Activated naive CD4-positive, alpha-beta T cell treated with anti-CD3 and anti-CD28 coated beads, Interleukin-2, amount 50 U/mL, for 24 hours (primary cell): ENCODE data around the gene KLF7.
A peak's percentile ranks its signal among the peaks of the same experiment; 100 is the strongest.

Experiments used
- H3K27ac Mint-ChIP-seq: one replicate; pipeline ENCODE4 v1.8.0; 2021; ENCODE audit warnings: mild to moderate bottlenecking, mixed read lengths
- H3K27me3 Mint-ChIP-seq: one replicate; pipeline ENCODE4 v1.8.0; 2021; ENCODE audit warnings: mixed read lengths
- H3K36me3 Mint-ChIP-seq: one replicate; pipeline ENCODE4 v1.8.0; 2021; ENCODE audit warnings: mixed read lengths
- H3K4me1 Mint-ChIP-seq: one replicate; pipeline ENCODE4 v1.8.0; 2021; ENCODE audit warnings: mixed read lengths
- H3K4me3 Mint-ChIP-seq: one replicate; pipeline ENCODE4 v1.8.0; 2021; ENCODE audit warnings: mild to moderate bottlenecking, mixed read lengths
- H3K9me3 Mint-ChIP-seq: one replicate; pipeline ENCODE4 v1.8.0; 2021; ENCODE audit warnings: mixed read lengths

The KLF7 gene

DNA sequence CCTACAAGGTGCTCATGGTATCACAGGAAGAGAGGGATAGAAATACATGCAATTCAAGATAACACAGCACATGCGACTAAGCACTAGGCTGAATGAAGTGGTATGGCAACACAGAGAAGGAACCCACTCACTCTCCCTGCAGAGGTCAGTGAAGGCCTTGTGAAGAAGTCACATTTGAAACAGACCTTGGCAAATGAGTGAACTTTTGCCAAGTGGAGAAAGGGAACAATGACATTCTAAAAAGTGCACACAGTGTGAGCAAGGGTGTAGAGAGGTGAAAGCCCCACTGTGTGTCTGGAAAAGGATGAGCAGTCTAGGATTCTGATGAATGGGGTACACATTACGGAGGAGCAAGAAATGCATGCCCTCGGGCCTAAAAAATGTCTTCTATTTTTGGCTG, 23.3 kb downstream of the KLF7 start:
- Mint-ChIP-seq H3K36me3 (peaks cover 11% of the 10 kb centered on the region), H3K4me1 (peaks cover 96% of the 10 kb centered on the region), H3K27ac (peak overlapping the region; percentile 98), H3K9me3 (no peaks in the 10 kb centered on the region), H3K4me3 (peak overlapping the region; percentile 88), H3K27me3 (no peaks in the 10 kb centered on the region)

DNA sequence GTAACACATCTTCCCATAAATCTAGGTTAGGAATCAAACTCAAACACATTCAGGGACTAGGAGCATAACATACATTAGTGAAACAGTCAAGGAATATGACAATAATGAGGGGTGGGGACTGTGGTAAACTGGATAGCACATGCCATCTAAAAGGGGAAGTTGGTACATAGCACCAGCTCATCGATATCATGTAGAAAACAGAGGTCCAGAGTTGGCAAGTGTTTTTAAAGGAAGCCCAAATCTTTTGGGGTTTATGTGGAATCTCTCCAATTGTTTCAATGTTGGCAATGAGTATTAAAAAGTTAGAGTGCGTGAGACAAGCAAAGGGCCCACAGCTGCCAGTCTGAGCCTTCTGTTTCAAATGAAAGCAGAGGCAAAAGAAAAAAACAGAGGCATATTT, 24.4 kb downstream of the KLF7 start:
- no peak overlapping the region for H3K4me3 Mint-ChIP-seq
- no peaks in the 10 kb centered on the region for H3K27me3 Mint-ChIP-seq
- peaks cover 12% of the 10 kb centered on the region for H3K36me3 Mint-ChIP-seq
- H3K9me3 Mint-ChIP-seq, result no peaks in the 10 kb centered on the region
- peaks cover 96% of the 10 kb centered on the region for H3K4me1 Mint-ChIP-seq
- peak overlapping the region; percentile 98 for H3K27ac Mint-ChIP-seq

DNA sequence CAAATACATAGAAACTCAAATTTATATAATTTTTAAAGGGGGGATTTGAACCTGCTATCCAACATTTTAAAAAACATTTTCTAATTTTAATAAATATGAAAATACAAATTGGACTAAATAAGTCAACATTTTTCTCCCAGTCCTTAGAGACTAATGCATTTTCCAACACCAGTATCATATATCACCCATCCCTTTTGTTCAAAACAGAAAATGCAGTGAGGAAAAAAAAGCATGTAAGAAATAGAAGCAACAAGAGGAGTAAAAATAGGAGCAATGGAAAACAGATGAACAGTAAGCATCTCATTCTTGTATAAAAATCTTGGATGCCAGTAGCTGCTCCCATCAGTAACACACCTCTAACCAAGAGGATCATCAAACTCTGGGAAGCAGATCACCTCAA, 25.5 kb downstream of the KLF7 start:
- H3K4me3 Mint-ChIP-seq, result no peak overlapping the region
- H3K36me3 Mint-ChIP-seq, result peaks cover 12% of the 10 kb centered on the region
- peak overlapping the region; percentile 31 for H3K27ac Mint-ChIP-seq
- H3K9me3 Mint-ChIP-seq, result no peaks in the 10 kb centered on the region
- no peaks in the 10 kb centered on the region for H3K27me3 Mint-ChIP-seq
- peaks cover 96% of the 10 kb centered on the region for H3K4me1 Mint-ChIP-seq

DNA sequence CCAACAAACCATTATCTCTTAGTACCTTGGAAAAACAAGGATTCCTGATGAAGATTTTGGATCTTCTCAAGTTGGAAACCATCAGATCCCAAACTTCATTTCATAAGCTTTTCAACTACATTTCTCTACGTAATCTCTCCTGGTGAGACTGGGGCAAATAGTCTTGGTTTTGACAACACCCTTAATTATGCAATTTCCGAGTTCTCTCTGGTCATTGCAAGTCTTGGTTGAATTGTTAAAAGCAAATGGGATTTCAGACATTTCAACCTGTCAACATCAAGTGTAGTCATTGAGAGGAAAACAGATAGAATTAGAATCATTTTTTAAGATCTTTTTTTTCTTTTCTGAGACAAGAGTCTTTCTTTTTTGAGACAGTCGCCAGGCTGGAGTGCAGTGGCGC, 26.2 kb downstream of the KLF7 start:
- peaks cover 96% of the 10 kb centered on the region for H3K4me1 Mint-ChIP-seq
- H3K27me3 Mint-ChIP-seq, result no peaks in the 10 kb centered on the region
- no peak overlapping the region for H3K4me3 Mint-ChIP-seq
- no peaks in the 10 kb centered on the region for H3K9me3 Mint-ChIP-seq
- H3K36me3 Mint-ChIP-seq, result peaks cover 14% of the 10 kb centered on the region
- peak overlapping the region; percentile 57 for H3K27ac Mint-ChIP-seq

DNA sequence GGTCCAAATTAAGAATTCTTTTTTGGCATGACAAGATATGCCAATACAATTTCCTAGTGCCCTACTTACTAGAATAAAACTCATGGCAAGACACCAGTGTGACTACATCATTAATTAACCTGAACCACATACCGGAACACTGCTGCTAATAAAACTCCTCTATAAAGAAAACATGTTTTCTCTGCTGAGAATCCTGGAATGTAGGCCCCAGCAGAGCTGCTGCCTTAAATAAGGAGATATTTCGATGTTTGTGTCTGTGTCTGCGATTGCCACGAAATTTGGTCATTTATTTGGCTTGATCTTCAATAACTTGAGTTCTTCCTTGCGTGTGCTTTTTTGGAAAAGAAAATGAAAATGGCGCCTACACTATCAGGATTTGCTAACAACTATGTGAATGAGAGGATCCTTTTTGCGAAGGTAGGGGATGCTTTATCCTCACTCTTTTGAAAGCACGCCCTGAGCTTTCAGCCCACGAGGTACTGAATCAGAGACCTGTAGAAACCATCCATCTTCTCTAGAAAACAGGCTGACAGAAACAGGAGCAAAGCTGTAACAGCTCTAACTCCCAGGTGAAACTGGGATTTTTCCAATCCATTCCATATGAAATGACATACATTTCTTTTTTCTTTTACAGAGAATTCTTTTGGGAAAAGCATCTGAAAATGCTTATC, 27.0 kb downstream of the KLF7 start:
- Mint-ChIP-seq H3K27ac (peak overlapping the region; percentile 57), H3K9me3 (no peaks in the 10 kb centered on the region), H3K36me3 (peaks cover 18% of the 10 kb centered on the region), H3K27me3 (no peaks in the 10 kb centered on the region), H3K4me1 (peaks cover 96% of the 10 kb centered on the region), H3K4me3 (no peak overlapping the region)

DNA sequence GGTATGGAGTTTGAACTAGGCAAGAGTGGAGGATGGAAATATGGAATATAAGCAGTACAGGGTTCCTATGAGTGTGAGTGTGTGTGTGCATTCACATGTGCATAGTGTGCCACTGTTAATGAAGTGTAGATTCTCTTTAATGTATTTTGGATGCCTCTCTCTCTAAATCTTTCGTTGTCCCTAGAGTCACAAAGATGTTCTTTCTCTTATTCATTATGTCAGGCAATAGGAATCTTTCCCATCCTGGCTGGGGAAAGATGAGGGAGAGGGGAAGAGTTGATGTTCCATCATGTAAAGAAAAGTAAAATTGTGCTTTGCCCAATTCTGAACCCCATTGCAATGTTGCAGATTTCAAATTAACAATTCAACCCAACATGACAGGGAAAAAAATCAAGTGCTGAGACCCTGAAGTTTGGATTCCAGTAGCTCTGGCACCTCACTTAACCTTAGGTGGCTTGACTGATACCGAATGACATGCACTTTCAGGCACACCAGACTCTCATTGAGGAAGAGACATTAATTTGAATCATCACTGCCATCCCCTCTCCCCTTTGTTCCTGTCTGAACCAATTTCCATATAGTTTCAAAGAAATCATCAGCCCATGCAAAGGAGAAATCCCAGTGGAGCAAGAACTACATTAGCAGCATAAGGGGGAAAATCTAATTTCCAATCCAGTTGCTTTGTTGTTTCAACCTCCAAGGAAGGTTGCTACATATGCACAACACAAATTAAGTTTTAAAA, 28.0 kb downstream of the KLF7 start:
- no peaks in the 10 kb centered on the region for H3K27me3 Mint-ChIP-seq
- peak overlapping the region; percentile 42 for H3K27ac Mint-ChIP-seq
- peaks cover 20% of the 10 kb centered on the region for H3K36me3 Mint-ChIP-seq
- peaks cover 94% of the 10 kb centered on the region for H3K4me1 Mint-ChIP-seq
- H3K9me3 Mint-ChIP-seq, result no peaks in the 10 kb centered on the region
- H3K4me3 Mint-ChIP-seq, result no peak overlapping the region

DNA sequence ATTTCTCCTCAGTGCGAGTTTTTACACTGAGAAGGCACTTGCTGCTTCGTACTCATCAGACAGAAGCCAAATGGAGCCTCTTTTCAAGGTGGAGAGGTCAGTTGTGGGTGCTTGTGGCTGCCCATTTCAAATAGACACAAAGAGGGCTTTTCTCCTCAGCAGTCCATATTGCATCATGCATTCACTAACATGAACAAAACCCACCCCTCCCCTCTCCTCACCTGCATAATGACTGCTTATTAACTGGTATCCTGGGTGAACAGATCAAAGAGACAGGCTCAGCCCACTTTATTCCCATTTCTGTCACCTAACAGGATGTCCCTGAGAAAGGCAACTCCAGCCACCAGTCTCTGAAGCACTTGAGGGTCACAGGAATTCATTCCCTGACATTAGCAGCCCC, 28.9 kb downstream of the KLF7 start:
- H3K36me3 Mint-ChIP-seq, result peaks cover 20% of the 10 kb centered on the region
- H3K4me3 Mint-ChIP-seq, result no peak overlapping the region
- no peaks in the 10 kb centered on the region for H3K27me3 Mint-ChIP-seq
- H3K4me1 Mint-ChIP-seq, result peaks cover 94% of the 10 kb centered on the region
- H3K9me3 Mint-ChIP-seq, result no peaks in the 10 kb centered on the region
- H3K27ac Mint-ChIP-seq, result peak overlapping the region; percentile 21

DNA sequence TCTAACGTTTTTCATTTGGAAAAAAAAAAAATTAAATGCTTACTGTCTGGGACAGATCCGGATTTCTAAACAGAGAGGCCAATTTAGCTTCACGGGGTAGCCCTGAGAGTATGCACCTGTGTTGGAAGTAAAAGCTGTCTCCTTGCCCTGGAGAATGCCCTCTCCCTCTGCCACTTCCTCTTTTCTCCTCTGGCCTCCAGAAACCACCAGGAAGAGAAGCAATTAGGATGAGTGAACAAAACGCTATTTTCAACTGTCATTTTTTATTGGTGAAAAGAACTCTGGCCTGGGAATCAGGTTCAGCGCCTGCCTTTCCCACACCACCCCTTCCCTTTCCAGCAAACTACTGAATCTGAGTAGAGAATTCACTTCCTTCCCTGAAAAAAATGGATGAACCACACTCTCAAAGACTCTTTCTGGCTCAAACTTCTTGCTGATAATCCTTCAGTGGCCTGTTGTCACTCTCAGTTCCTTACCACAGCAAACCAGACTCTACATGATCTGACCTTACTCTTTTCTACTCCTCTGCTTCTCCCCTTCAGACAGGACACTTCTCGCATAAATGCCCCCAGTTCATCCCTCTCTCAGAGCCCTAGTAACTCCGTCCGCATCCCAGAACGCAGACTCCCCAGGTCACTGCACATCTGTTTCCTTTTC, 29.8 kb downstream of the KLF7 start:
- Mint-ChIP-seq H3K4me1 (peaks cover 94% of the 10 kb centered on the region), H3K4me3 (peak overlapping the region; percentile 53), H3K27me3 (no peaks in the 10 kb centered on the region), H3K9me3 (no peaks in the 10 kb centered on the region), H3K36me3 (peaks cover 20% of the 10 kb centered on the region), H3K27ac (peak overlapping the region; percentile 86)

DNA sequence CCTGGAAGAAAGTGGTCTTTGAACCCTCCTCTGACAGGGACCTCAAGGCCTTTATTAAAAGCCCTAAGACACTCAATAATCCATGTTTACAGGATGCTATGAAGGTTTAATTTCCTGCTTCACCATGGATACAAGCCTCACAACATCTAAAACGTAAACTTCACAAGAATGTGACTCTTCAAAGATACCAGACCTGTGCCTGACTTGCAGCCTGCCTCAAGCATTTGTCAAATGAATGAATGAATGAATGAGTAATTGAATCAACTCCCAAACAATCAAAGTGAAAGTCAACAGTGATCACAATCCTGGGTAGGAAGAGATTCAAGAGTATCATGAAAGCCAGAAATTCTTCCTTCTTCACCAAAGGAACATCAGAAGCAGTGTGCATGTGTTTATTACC, 30.4 kb downstream of the KLF7 start:
- Mint-ChIP-seq H3K9me3 (no peaks in the 10 kb centered on the region), H3K4me3 (peak overlapping the region; percentile 47), H3K36me3 (peaks cover 22% of the 10 kb centered on the region), H3K4me1 (peaks cover 92% of the 10 kb centered on the region), H3K27me3 (no peaks in the 10 kb centered on the region), H3K27ac (peak overlapping the region; percentile 86)

DNA sequence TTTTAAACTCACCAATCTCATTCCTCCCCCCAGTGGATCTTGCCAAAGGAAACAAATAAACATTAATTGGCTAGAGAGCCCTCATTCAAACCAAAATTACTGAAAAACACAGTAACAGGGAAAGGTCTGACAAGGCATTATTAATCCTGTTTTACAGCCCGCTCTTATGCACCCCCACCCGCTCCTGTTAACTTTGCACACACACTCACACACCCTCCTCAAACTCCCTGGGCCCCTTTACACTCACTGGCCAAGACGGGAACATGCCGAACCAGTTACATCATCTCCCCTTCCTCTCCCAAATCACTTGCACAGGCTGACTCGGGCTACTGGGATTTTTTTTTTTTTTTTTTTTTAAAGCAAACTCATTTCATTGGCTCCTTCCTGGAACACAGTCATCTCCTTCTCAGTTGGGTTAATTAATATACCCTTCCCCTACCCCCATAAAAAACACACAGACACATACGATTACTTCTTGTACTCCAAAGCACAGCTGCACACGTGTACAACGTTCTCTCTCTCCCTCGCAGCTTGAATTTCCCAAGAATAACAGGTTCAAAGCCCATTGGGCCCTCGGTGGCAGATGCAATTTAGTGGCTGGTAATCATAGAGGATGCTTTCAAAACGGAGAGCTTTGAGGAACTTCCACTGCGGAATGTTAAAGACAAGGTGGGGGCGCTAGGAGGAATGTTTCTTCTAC, 31.8 kb downstream of the KLF7 start:
- Mint-ChIP-seq H3K27me3 (no peaks in the 10 kb centered on the region), H3K4me1 (peaks cover 94% of the 10 kb centered on the region), H3K36me3 (peaks cover 25% of the 10 kb centered on the region), H3K27ac (peak overlapping the region; percentile 30), H3K9me3 (peaks cover under 1% of the 10 kb centered on the region), H3K4me3 (no peak overlapping the region)

DNA sequence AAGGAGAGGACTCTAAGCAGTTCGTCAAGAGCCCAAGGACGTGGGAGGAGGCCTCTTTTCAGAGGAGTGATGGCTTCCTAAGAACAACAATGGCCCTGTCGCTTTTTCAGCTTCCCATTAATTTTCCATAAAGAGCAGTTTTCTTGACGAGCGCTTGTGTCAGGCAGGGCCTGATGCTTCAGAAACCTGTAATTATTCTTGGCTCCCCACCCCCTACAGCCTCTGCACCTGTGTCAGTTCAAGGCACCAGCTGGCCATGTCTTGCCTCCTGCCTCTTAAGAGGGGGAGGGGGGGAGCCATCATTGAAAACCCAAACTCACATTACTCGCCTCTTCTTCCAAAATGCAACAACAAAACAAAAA, 32.3 kb downstream of the KLF7 start:
- Mint-ChIP-seq H3K27ac (peak overlapping the region; percentile 30), H3K36me3 (peaks cover 26% of the 10 kb centered on the region), H3K9me3 (peaks cover 6% of the 10 kb centered on the region), H3K4me1 (peaks cover 94% of the 10 kb centered on the region), H3K27me3 (no peaks in the 10 kb centered on the region), H3K4me3 (no peak overlapping the region)

DNA sequence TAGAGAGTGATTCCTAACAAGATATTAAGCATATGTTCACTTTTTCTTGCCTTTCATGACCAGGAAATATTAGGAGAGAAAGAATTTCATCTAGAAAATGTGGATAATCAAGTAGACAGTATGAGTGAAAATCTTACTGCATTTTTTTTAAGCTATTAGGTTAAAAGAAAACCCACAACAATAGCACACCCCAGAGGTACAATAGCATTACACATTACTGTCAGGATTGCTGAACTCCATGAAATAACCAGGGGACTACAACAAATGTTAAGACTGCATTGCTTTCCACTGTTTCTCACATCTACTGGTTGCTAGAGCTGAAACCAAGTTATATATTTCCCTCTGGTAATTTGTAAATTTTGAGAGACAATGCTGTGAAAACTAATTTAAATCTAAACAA, 33.7 kb downstream of the KLF7 start:
- Mint-ChIP-seq H3K36me3 (peaks cover 27% of the 10 kb centered on the region), H3K4me3 (peak overlapping the region; percentile 15), H3K27ac (peak overlapping the region; percentile 71), H3K9me3 (peaks cover 6% of the 10 kb centered on the region), H3K27me3 (no peaks in the 10 kb centered on the region), H3K4me1 (peaks cover 88% of the 10 kb centered on the region)

DNA sequence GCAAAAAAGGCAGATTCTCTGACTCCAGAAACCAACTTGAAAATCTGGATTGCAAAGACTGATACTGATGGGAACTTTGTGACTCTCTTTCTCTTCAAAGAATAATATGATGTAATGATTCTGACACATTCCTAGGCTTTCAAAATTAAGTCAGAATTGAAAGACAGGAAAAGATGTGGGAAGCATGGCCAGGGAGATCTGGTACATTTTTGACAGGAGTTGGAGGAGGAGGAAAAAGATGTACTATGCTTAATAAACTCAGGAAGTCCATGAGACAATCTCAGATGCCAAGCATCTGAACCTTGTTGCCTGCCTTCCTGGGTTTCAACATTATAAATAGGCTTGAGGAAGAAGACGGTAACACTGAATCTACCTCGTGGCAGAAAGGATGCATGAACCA, 34.2 kb downstream of the KLF7 start:
- H3K4me3 Mint-ChIP-seq, result no peak overlapping the region
- H3K36me3 Mint-ChIP-seq, result peaks cover 30% of the 10 kb centered on the region
- peaks cover 88% of the 10 kb centered on the region for H3K4me1 Mint-ChIP-seq
- peak overlapping the region; percentile 71 for H3K27ac Mint-ChIP-seq
- H3K9me3 Mint-ChIP-seq, result peaks cover 6% of the 10 kb centered on the region
- H3K27me3 Mint-ChIP-seq, result no peaks in the 10 kb centered on the region

DNA sequence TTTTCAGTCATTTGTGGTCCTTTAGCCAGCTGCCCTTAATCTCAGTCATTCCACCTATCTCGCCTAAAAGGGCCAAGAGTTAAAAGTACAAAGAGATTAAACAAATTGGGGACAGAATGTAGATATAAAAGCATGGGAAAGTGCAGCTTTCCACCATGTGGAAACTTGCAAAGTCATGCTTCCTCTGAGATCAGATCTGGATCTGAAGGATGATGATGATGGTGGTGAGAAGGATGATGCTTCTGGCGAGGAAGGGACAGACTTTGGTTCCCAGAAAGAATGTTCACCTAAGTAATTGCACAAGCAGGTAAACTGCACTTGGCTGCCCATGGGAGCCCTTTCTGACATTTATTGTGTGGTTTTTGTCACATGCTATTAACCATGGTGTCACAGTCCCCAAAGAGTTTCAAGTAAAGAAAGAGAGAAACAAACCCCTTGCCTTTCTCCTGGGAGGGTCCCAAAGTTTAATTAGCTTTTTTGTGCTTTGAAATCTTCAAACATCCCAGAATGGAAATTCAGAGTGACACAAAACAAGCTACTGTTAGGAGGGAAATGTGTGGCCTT, 34.7 kb downstream of the KLF7 start:
- Mint-ChIP-seq H3K9me3 (peaks cover 6% of the 10 kb centered on the region), H3K36me3 (peaks cover 27% of the 10 kb centered on the region), H3K4me3 (no peak overlapping the region), H3K27me3 (no peaks in the 10 kb centered on the region), H3K4me1 (peaks cover 88% of the 10 kb centered on the region), H3K27ac (peak overlapping the region; percentile 71)

DNA sequence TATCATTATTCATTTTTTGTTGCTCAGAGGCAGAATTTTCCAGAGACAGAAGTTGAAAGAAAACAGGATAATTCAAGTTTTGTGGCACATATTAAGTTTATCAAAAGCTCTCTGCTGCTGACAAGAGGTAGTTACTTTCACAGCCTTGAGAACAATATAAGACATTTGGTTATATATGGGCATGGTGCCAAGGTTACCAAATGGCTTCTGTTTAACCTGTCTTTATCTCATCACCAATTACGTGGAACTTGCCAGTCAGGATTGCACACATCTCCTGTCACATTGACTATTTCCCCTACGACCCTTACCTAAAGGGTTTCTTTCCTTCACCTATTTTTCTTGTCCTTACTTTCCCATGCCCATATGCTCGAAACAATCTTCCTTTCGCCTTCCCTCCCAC, 35.9 kb downstream of the KLF7 start:
- Mint-ChIP-seq H3K4me3 (no peak overlapping the region), H3K36me3 (peaks cover 31% of the 10 kb centered on the region), H3K9me3 (peaks cover 6% of the 10 kb centered on the region), H3K27ac (no peak overlapping the region), H3K27me3 (no peaks in the 10 kb centered on the region), H3K4me1 (peaks cover 88% of the 10 kb centered on the region)
